Activated T-helper 9 cell treated with anti-CD3 and anti-CD28 coated beads, Interleukin-2, amount 50 U/mL, for 16 hours (primary cell): ENCODE data around the gene PLA2G2A.
"Not testable (repeated sequence)": the region's sequence is repeated elsewhere in the genome, so short reads cannot be mapped to it uniquely, and the experiment has no call there.

Experiments
- DNase-seq: peaks from one replicate; pipeline ENCODE4 v3.0.0-alpha.2; 2020; ENCODE audit warnings: low read depth

PLA2G2A gene

DNA sequence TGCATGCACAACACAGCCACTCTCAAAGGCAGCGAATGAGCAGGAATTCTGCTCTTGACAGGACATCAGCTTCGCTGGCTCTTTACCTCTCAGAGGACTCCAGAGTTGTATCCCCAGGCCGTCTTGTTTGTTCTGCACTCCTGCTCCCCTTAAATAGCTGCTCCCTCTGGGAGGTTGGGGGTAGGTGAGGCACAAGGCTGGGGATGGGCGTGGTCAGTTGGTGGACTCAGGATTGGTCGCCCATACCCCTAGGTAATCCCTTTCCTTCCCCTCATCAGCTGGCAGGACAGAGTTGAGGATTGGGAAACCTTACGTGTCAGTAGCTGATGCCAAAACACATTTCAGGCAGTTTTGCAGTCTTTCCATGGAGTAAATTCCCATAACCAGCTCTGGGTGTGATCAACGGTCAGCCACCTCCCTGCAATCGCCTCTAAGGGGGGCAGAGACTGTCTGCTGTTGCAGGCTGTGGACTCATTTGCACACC, at the start of gene PLA2G2A:
Gene PLA2G2A (minus strand): TSS at position 125 of the 484 bp plus-strand sequence. CDS start 845 bp downstream, outside the sequence.
- DNase-seq, result no peak

- DNase-seq, result no peak
These were observed 49.3 kb upstream of the PLA2G2A start for GRCh38 chr1:20028726-20029125.

- DNase-seq, result no peak
These were observed 48.7 kb upstream of the PLA2G2A start for GRCh38 chr1:20028125-20028524.

DNA sequence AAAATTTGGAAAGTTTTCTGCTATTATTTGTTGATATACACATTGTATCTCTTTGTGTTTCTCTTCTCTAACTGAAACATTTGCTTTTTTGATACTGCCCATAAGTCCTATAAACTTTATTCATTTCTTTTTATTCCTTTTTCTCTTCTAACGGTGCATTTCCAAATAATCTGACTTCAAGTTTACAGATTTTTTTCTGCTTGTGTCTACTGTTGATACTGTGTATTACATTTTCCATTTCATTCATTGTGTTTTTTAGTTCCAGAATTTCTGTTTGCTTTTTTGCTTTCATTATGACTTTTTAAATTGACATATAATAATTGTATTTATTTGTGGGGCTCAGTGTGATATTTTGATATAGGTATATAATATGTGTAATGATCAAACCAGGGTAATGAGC, 38.3 kb upstream of the PLA2G2A start:
- DNase-seq, result no peak

DNA sequence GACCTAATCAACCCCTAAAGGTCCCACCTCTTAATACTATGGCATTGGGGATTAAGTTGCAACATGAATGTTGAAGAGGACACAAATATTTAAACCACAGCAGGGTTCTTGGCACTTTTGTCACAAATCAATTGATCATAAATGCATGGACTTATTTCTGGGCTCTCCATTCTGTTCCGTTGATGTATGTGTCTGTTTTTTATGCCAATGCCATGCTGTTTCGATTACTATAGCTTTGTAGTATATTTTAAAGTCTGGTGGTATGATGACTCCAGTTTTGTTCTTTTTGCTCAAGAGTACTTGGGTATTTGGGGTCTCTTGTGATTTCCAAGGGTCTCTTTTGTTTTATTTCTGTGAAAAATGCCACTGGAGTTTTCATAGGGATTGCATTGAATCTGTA, 34.7 kb upstream of the PLA2G2A start:
- no peak for DNase-seq

DNA sequence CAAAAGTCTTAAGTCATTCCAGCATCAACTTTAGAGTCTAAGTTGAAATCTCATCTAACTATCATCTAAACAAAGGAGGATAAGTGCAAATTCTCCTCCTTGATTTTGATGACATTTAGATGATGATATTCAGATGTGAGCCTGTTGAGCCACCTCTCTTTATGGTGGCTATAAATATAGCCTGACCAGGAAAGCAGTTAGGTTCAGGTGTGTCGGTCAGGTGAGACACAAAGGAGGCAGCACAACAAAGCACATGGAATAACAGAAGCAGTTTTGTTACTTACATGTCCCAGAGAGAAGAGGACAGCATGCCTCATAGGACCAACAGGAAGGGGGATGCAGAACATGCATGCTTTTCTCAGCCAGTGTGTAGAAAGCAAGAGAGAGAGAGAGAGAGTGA, 30.6 kb upstream of the PLA2G2A start:
- DNase-seq, result no peak

DNA sequence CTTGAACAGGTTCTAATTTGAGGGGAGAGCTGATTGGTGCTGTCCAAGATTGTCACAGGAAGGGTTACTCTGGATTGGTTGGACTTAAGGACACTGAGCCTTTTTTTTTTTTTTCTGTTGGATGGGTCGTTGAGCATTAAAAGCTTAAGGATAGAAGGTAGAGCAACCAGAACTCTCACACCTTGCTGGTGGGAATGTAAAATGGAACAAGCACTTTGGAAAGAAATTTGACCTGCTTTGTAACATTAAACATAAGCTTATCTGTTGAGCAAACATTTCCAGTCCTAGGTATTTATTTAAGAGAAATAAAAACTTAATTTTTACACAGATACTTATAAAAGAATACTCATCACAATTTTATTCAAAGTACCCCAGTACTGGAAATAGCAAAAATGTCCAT, 29.8 kb upstream of the PLA2G2A start:
- DNase-seq, result no peak

GRCh38 chr1:20008391-20008841, 29.0 kb upstream of the PLA2G2A start:
- no peak for DNase-seq

- DNase-seq, result not testable (repeated sequence)
These were observed 19.4 kb upstream of the PLA2G2A start for GRCh38 chr1:19998823-19999222.

- no peak for DNase-seq
These were observed 11.3 kb upstream of the PLA2G2A start for GRCh38 chr1:19990689-19991088.

- DNase-seq, result not testable (repeated sequence)
These were observed 10.8 kb upstream of the PLA2G2A start for GRCh38 chr1:19990182-19990582.

GRCh38 chr1:19988267-19989006, 9.0 kb upstream of the PLA2G2A start:
- no peak for DNase-seq

- no peak for DNase-seq
These were observed 8.3 kb upstream of the PLA2G2A start for GRCh38 chr1:19987719-19988118.

GRCh38 chr1:19984409-19985016, 5.1 kb upstream of the PLA2G2A start:
- not testable (repeated sequence) for DNase-seq

DNA sequence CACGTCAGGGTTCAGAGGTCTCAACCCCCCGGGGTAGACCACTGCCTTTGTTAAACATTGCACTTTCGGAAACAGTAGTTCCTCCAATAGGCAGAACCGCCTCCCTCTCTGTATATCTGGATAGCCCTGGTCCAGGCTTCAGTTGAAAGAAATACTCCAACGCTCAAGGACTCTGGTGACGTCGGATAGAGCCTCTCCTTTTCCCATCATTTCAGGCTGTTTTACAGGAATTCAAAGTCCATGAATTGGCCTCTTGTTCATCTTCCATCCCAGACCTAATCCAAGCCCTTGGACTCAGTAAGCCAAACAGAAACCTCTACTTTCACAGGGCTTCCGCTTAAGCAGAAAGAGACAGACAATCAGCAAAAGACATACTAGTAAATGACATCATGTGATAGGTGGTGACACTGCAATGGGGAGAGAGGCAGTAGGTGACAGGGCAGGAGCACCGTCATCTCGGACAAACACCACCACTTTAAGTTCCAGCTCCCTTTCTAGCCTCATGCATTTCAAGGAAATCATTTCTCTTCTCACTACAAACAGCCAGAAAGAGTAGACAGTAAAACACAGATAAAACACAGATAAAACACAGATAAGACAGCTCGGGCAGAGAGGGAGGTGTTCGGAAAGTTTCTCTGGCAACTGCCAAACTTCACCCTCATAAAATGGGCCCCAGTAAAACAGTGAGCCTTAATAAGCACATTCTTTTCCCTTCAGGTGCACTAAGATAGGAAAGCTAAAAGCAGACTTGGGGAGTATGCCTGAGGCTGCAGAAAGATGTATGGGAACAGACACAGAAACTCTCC, 2.3 kb upstream of the PLA2G2A start:
- no peak for DNase-seq

GRCh38 chr1:19981170-19981506, 1.7 kb upstream of the PLA2G2A start:
- no peak for DNase-seq

GRCh38 chr1:19980314-19980713, 896 bp upstream of the PLA2G2A start:
- no peak for DNase-seq

GRCh38 chr1:19978143-19978542, 1.3 kb downstream of the PLA2G2A start:
- no peak for DNase-seq

GRCh38 chr1:19976317-19977003, 3.0 kb downstream of the PLA2G2A start:
- no peak for DNase-seq

DNA sequence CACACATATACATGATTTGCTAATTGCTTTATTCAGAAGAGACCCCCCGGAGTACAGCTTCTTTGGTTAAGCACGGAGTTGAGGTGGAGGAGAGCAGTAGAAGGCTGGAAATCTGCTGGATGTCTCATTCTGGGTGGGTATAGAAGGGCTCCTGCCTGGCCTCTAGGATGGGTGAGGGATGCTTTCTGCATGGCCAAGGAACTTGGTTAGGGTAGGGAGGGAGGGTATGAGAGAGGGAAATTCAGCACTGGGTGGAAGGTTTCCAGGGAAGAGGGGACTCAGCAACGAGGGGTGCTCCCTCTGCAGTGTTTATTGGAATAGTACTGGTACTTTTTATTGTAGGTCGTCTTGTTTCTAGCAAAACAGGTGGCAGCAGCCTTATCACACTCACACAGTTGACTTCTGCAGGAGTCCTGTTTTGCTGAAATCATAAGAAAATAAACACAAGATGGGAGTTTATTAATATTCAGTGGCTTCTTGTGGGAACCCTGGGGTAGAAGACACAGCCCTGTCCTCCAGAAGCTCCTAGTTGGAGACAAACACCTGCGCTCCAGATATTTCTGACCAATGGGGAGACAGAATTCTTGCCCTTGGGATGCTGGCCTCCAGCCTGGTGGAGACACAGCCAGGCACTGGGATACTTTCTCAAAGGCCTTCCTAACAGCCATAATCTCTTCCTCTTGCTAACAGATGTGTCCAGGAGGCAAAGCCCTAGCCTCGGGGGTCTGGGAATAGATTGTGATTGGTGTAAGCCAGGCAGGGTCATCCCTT, 3.8 kb downstream of the PLA2G2A start:
- DNase-seq, result no peak

- DNase-seq, result no peak
These were observed 4.5 kb downstream of the PLA2G2A start for GRCh38 chr1:19974822-19975416.
